HepG2 (cell line): Measurements from ENCODE around the gene TYROBP. TPM values are rescaled to one million over a fixed set of nuclear protein-coding genes. Genes with fewer than 3 reads are reported as not detected.

Experiments used
- ATAC-seq: fragments of 200-7000 bp; cut with Tn5 transposase; 3 replicates; pipeline ENCODE4 v1.9.1; 2020; ENCODE audit warnings: mild to moderate bottlenecking, moderate library complexity
- BruUV-seq: library from RNA; stranded (reverse); fragments of 400-500 nt; replicated peaks from 2 replicates; lab custom pipeline; 2021; lab: Mats Ljungman, UMichigan
- CTCF ChIA-PET: fragments of 300-600 bp; formaldehyde crosslinking; extraction: SDS; loops from one replicate; lab custom pipeline; 2021; ENCODE audit warnings: low total read pairs, inconsistent platforms, low intra/inter-chr PET ratio; lab: Yijun Ruan, JAX
- POLR2A ChIA-PET: fragments of 350-600 bp; sonication (Branson Sonifier 250); formaldehyde crosslinking; loops from one replicate; lab custom pipeline; 2020; ENCODE audit warnings: antibody characterized with exemption, inconsistent platforms; lab: Yijun Ruan, JAX
- DNase-seq: peaks from one replicate; pipeline ENCODE4 v3.0.0-alpha.2; 2015; ENCODE audit warnings: low spot score
- FAIRE-seq: peaks from 3 replicates; lab custom pipeline; 2011; peaks lifted over from hg19 to GRCh38; lab: Jason Lieb, UNC
- H2AFZ ChIP-seq: one replicate; pipeline ENCODE4 v1.6.1; 2011; ENCODE audit warnings: low read length, inconsistent platforms
- H3K27ac ChIP-seq: fragments of 300-600 bp; 3 replicates; pipeline ENCODE4 v1.8.0; 2011; ENCODE audit warnings: mixed run types, mild to moderate bottlenecking, mixed read lengths, low read length, inconsistent platforms; ENCODE audit not compliant: insufficient read depth; ENCODE audit errors: extremely low read length
- H3K27me3 ChIP-seq, 2 experiments: fragments of 200-600 bp in 1 of 2; 2 replicates in 1 of 2; 3 replicates in 1 of 2; pipeline versions ENCODE4 v1.6.0 to v1.8.0; 2011; ENCODE audit warnings: low read length in 2 of 2, mild to moderate bottlenecking in 2 of 2, moderate library complexity in 2 of 2, inconsistent platforms in 1 of 2; ENCODE audit not compliant: insufficient read depth in 2 of 2, control insufficient read depth in 1 of 2
- H3K36me3 ChIP-seq, 2 experiments: fragments of 200-600 bp in 1 of 2; replicated peaks in 1 of 2; 2 replicates in 1 of 2; 3 replicates in 1 of 2; pipeline versions ENCODE4 v1.5.1 to v1.8.0; 2011; ENCODE audit warnings: low read length in 2 of 2, inconsistent platforms in 1 of 2; ENCODE audit not compliant: insufficient read depth in 2 of 2, control insufficient read depth in 1 of 2
- H3K4me1 ChIP-seq: 2 replicates; pipeline ENCODE4 v1.5.1; 2012; ENCODE audit warnings: low read length, inconsistent platforms; ENCODE audit not compliant: insufficient read depth
- H3K4me2 ChIP-seq: 2 replicates; pipeline ENCODE4 v1.6.0; 2011; ENCODE audit warnings: low read depth, low read length, inconsistent platforms
- H3K4me3 ChIP-seq, 3 experiments: fragments of 200-600 bp in 1 of 3; sonication (generic), shearing (Covaris generic) in 1 of 3; replicated peaks in 1 of 3; 2 replicates each; pipeline ENCODE4 v1.5.1; 2011 to 2016; ENCODE audit warnings: low read length in 3 of 3, inconsistent platforms in 2 of 3, low read depth in 2 of 3, mild to moderate bottlenecking in 2 of 3, control low read depth in 1 of 3, mixed read lengths in 1 of 3; ENCODE audit not compliant: insufficient read depth in 1 of 3
- H3K79me2 ChIP-seq: one replicate; pipeline ENCODE4 v1.6.1; 2011; ENCODE audit warnings: low read length, inconsistent platforms; ENCODE audit not compliant: insufficient read depth
- H3K9ac ChIP-seq: 2 replicates; pipeline ENCODE4 v1.6.0; 2011; ENCODE audit warnings: mild to moderate bottlenecking, low read depth, low read length, inconsistent platforms; ENCODE audit not compliant: insufficient read depth
- H3K9me3 ChIP-seq: 2 replicates; pipeline ENCODE4 v1.5.1; 2012; ENCODE audit warnings: mild to moderate bottlenecking, low read length
- H4K20me1 ChIP-seq: 2 replicates; pipeline ENCODE4 v1.6.0; 2011; ENCODE audit warnings: inconsistent platforms, mild to moderate bottlenecking, low read length, moderate library complexity; ENCODE audit not compliant: insufficient read depth
- ARID4A ChIP-seq: sonication (generic); formaldehyde crosslinking; IDR thresholded peaks from 2 replicates; pipeline ENCODE4 v1.5.0; 2020; ENCODE audit warnings: mild to moderate bottlenecking, missing genetic modification reagents, borderline replicate concordance
- DPF2 ChIP-seq: sonication (generic); formaldehyde crosslinking; IDR thresholded peaks from 2 replicates; pipeline ENCODE4 v1.4.0; 2020; ENCODE audit warnings: mild to moderate bottlenecking, low read depth, missing genetic modification reagents, borderline replicate concordance
- GATAD2A ChIP-seq: IDR thresholded peaks from 2 replicates; pipeline ENCODE4 v1.6.1; 2016
- HDAC1 ChIP-seq: sonication (generic); formaldehyde crosslinking; IDR thresholded peaks from 2 replicates; pipeline ENCODE4 v1.5.1; 2020; ENCODE audit warnings: mild to moderate bottlenecking, missing genetic modification reagents
- SOX6 ChIP-seq, 2 experiments: fragments of 450-650 bp in 1 of 2; sonication (generic) in 1 of 2; formaldehyde crosslinking in 1 of 2; IDR thresholded peaks; 2 replicates each; pipeline versions ENCODE4 v1.4.0 to v1.6.1; 2017 to 2020; ENCODE audit warnings: antibody characterized with exemption in 1 of 2, mild to moderate bottlenecking in 1 of 2, missing genetic modification reagents in 1 of 2
- WIZ ChIP-seq: sonication (generic); formaldehyde crosslinking; IDR thresholded peaks from 2 replicates; pipeline ENCODE4 v1.5.1; 2020; ENCODE audit warnings: mild to moderate bottlenecking, missing genetic modification reagents
- ZBTB20 ChIP-seq: sonication (generic); formaldehyde crosslinking; IDR thresholded peaks from 2 replicates; pipeline ENCODE4 v1.8.1; 2023; ENCODE audit warnings: missing genetic modification reagents, low read depth, mild to moderate bottlenecking, borderline replicate concordance
- ZMYM3 ChIP-seq: sonication (generic); formaldehyde crosslinking; IDR thresholded peaks from 2 replicates; pipeline ENCODE4 v1.5.1; 2020; ENCODE audit warnings: mild to moderate bottlenecking, missing genetic modification reagents
- ZNF331 ChIP-seq: sonication (generic); formaldehyde crosslinking; IDR thresholded peaks from 2 replicates; pipeline ENCODE4 v1.4.0; 2020; ENCODE audit warnings: missing genetic modification reagents
- ZNF33A ChIP-seq: sonication (generic); formaldehyde crosslinking; IDR thresholded peaks from 2 replicates; pipeline ENCODE4 v1.5.1; 2020; ENCODE audit warnings: missing genetic modification reagents, mild to moderate bottlenecking, moderate library complexity, borderline replicate concordance
- WGBS: methylation state at CpG from one replicate; pipeline ENCODE4 v1.1.6; 2017; ENCODE audit warnings: low lambda C conversion rate; 5-methylcytosine and 5-hydroxymethylcytosine counted together
- in situ Hi-C: cut with HindIII; loops from 2 replicates; pipeline ENCODE4 v1.10.0; 2017; ENCODE audit warnings: low pct_unique_long_range_greater_than_20kb; ENCODE audit not compliant: extremely low pct_ligation_motif_present
- intact Hi-C: fragments of 100-400 bp; cut with micrococcal nuclease; formaldehyde crosslinking; loops from one replicate; pipeline ENCODE4 v1.10.0; 2022; ENCODE audit not compliant: unreplicated experiment
- polyA plus RNA-seq, 8 experiments: library from polyadenylated mRNA; depleted of rRNA in 3 of 8; stranded (reverse) in 7 of 8; unstranded in 1 of 8; fragments of >200 nt; fragmentation: Illumina TruSeq in 4 of 8; extraction: Trizol in 4 of 8; gene quantifications; 2 replicates each; pipeline versions ENCODE4 v1.2.1 to v1.2.3, GENCODE V29; 2011 to 2016; ENCODE audit warnings: low read depth in 4 of 8, missing spikeins in 1 of 8, mixed read lengths in 1 of 8; ENCODE audit not compliant: insufficient read depth in 1 of 8
- total RNA-seq, 5 experiments: library from RNA; depleted of rRNA; stranded (reverse); fragments of >200 nt; fragmentation: Illumina TruSeq; extraction: Trizol; gene quantifications; 2 replicates each; pipeline ENCODE4 v1.2.3, GENCODE V29; 2016; ENCODE audit warnings: low read depth in 1 of 5
- TF ChIP-seq, protein P1 (sequence below): sonication (generic); formaldehyde crosslinking; IDR thresholded peaks from 2 replicates; pipeline ENCODE4 v1.8.0; 2022; ENCODE audit warnings: missing genetic modification reagents, mild to moderate bottlenecking, borderline replicate concordance
- TF ChIP-seq, protein P2 (sequence below): IDR thresholded peaks from 2 replicates; pipeline ENCODE4 v1.4.0; 2020; ENCODE audit warnings: mild to moderate bottlenecking, missing genetic modification reagents
- TF ChIP-seq, protein P3 (sequence below): IDR thresholded peaks from 2 replicates; pipeline ENCODE4 v1.6.1; 2016

Gene TYROBP
- total and polyA plus RNA-seq, 2 of the 13 experiments (the other 11 are each of a cell fraction or from before 2014, with no cell fraction given), result not detected

DNA sequence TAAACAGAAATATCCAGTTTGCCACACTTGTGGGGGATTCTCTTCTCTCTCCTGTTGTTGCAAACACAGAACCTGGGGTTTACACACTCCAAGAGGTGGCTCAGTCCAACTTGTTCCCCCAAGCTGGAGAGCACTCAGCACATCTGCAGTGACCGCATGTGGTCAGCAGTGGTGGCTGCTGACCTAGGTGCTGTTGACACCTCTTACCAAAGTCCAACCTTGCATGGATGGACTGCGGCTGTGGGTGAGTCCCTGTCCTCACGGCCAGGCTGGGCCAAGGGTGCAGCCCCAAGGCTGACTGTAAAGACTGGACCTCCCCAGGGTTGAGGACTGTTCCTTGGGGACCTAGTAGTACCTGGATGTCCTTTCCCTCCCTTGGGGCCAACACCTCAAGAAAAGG, 34.1 kb upstream of the TYROBP start:
- intact Hi-C loops, result no loop called here
- H3K27me3 ChIP-seq, result no peaks in the 10 kb centered on the region
- H3K9ac ChIP-seq, result no peak overlapping the region
- no TSS peak for BruUV-seq
- FAIRE-seq, result no peak
- ATAC-seq, result peak; percentile 83
- no peak overlapping the region for H3K4me2 ChIP-seq
- POLR2A ChIA-PET, result no interaction called here
- in situ Hi-C loops, result no loop called here
- DNase-seq, result peak; percentile 35
- no peaks in the 10 kb centered on the region for H3K79me2 ChIP-seq
- no peaks in the 10 kb centered on the region; a peak in 1 of 5 replicates for H3K36me3 ChIP-seq
- H3K4me3 ChIP-seq, result no peak overlapping the region
- no peak overlapping the region for H2AFZ ChIP-seq
- CTCF ChIA-PET, result no interaction called here
- 0 out of 2 replicates have a peak, but pooled peaks cover 7% of the 10 kb centered on the region for H4K20me1 ChIP-seq
- no peaks in the 10 kb centered on the region for H3K9me3 ChIP-seq
- no peak overlapping the region for H3K27ac ChIP-seq
- peaks cover 24% of the 10 kb centered on the region for H3K4me1 ChIP-seq
- 18% methylated on average over 2 of the region's 3 CpGs for WGBS
- peak; percentile 42; the same call in 1 of the 2 replicates for TF ChIP-seq ZBTB20 (CRISPR knock-in tag)
- TF ChIP-seq, protein P1, sequence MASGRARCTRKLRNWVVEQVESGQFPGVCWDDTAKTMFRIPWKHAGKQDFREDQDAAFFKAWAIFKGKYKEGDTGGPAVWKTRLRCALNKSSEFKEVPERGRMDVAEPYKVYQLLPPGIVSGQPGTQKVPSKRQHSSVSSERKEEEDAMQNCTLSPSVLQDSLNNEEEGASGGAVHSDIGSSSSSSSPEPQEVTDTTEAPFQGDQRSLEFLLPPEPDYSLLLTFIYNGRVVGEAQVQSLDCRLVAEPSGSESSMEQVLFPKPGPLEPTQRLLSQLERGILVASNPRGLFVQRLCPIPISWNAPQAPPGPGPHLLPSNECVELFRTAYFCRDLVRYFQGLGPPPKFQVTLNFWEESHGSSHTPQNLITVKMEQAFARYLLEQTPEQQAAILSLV (CRISPR knock-in tag), result 0 out of 2 replicates have a peak, but pooled peaks have one; percentile 25
- TF ChIP-seq ZMYM3, result peak; percentile 64; the same call in 1 of the 2 replicates
- peak; percentile 55; the same call in 1 of the 2 replicates for TF ChIP-seq HDAC1
- TF ChIP-seq, protein P2, sequence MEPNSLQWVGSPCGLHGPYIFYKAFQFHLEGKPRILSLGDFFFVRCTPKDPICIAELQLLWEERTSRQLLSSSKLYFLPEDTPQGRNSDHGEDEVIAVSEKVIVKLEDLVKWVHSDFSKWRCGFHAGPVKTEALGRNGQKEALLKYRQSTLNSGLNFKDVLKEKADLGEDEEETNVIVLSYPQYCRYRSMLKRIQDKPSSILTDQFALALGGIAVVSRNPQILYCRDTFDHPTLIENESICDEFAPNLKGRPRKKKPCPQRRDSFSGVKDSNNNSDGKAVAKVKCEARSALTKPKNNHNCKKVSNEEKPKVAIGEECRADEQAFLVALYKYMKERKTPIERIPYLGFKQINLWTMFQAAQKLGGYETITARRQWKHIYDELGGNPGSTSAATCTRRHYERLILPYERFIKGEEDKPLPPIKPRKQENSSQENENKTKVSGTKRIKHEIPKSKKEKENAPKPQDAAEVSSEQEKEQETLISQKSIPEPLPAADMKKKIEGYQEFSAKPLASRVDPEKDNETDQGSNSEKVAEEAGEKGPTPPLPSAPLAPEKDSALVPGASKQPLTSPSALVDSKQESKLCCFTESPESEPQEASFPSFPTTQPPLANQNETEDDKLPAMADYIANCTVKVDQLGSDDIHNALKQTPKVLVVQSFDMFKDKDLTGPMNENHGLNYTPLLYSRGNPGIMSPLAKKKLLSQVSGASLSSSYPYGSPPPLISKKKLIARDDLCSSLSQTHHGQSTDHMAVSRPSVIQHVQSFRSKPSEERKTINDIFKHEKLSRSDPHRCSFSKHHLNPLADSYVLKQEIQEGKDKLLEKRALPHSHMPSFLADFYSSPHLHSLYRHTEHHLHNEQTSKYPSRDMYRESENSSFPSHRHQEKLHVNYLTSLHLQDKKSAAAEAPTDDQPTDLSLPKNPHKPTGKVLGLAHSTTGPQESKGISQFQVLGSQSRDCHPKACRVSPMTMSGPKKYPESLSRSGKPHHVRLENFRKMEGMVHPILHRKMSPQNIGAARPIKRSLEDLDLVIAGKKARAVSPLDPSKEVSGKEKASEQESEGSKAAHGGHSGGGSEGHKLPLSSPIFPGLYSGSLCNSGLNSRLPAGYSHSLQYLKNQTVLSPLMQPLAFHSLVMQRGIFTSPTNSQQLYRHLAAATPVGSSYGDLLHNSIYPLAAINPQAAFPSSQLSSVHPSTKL (CRISPR knock-in tag), result 0 out of 2 replicates have a peak, but pooled peaks have one; percentile 11
- 0 out of 2 replicates have a peak, but pooled peaks have one; percentile 57 for TF ChIP-seq WIZ (CRISPR knock-in tag)
- TF ChIP-seq, protein P3, sequence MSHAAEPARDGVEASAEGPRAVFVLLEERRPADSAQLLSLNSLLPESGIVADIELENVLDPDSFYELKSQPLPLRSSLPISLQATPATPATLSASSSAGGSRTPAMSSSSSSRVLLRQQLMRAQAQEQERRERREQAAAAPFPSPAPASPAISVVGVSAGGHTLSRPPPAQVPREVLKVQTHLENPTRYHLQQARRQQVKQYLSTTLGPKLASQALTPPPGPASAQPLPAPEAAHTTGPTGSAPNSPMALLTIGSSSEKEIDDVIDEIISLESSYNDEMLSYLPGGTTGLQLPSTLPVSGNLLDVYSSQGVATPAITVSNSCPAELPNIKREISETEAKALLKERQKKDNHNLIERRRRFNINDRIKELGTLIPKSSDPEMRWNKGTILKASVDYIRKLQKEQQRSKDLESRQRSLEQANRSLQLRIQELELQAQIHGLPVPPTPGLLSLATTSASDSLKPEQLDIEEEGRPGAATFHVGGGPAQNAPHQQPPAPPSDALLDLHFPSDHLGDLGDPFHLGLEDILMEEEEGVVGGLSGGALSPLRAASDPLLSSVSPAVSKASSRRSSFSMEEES (CRISPR knock-in tag), result peak; percentile 36; the same call in 1 of the 2 replicates
- TF ChIP-seq ZNF331, result peak; percentile 61; the same call in 1 of the 2 replicates
- TF ChIP-seq GATAD2A (CRISPR knock-in tag), result peak; percentile 45
- 0 out of 2 replicates have a peak, but pooled peaks have one; percentile 37 for TF ChIP-seq DPF2 (CRISPR knock-in tag)
- TF ChIP-seq ZNF33A (CRISPR knock-in tag), result no peak
- peak; percentile 75 for TF ChIP-seq ARID4A (CRISPR knock-in tag)
- no peak for TF ChIP-seq SOX6 (IDR thresholded peaks at IDR 0.05)
- peak; percentile 21; the same call in 1 of the 2 replicates for TF ChIP-seq SOX6 (CRISPR knock-in tag; IDR thresholded peaks at IDR 0.05)
